WTC11 (cell line): Measurements from ENCODE around the gene PLA2G5. TPM values are rescaled to one million over a fixed set of nuclear protein-coding genes. Genes with fewer than 3 reads are reported as not detected.

Experiments used
- ATAC-seq: fragments of 200-7000 bp; cut with Tn5 transposase; 2 replicates; pipeline ENCODE4 v1.10.0; 2021; ENCODE audit warnings: mild to moderate bottlenecking, moderate library complexity
- CTCF ChIA-PET: fragments of 300-600 bp; sonication (Branson Sonifier 250); formaldehyde crosslinking; loops from one replicate; lab custom pipeline; 2021; ENCODE audit warnings: antibody characterized with exemption; lab: Charles Lee
- POLR2A ChIA-PET: fragments of 350-600 bp; sonication (Branson Sonifier 250); formaldehyde crosslinking; loops from one replicate; lab custom pipeline; 2021; ENCODE audit warnings: antibody characterized with exemption; lab: Charles Lee
- DNase-seq: peaks from one replicate; pipeline ENCODE4 v3.0.0; 2021; ENCODE audit warnings: low spot score
- H3K27ac Mint-ChIP-seq: 2 replicates; pipeline ENCODE4 v1.8.0; 2021; ENCODE audit warnings: mixed read lengths
- H3K27me3 Mint-ChIP-seq: 2 replicates; pipeline ENCODE4 v1.8.0; 2021; ENCODE audit warnings: low read depth, mild to moderate bottlenecking, moderate library complexity, mixed read lengths
- H3K36me3 Mint-ChIP-seq: 2 replicates; pipeline ENCODE4 v1.8.0; 2021; ENCODE audit warnings: mixed read lengths
- H3K4me1 Mint-ChIP-seq: 2 replicates; pipeline ENCODE4 v1.8.0; 2022; ENCODE audit warnings: mixed read lengths
- H3K4me3 Mint-ChIP-seq: 2 replicates; pipeline ENCODE4 v1.8.0; 2021; ENCODE audit warnings: mild to moderate bottlenecking, moderate library complexity, mixed read lengths
- H3K9me3 Mint-ChIP-seq: 2 replicates; pipeline ENCODE4 v1.8.0; 2021; ENCODE audit warnings: mixed read lengths
- ATF1 ChIP-seq: sonication (generic); formaldehyde crosslinking; IDR thresholded peaks from 2 replicates; pipeline ENCODE4 v1.8.1; 2023; ENCODE audit warnings: mild to moderate bottlenecking, moderate library complexity, missing genetic modification reagents
- FOXK1 ChIP-seq: sonication (generic); formaldehyde crosslinking; IDR thresholded peaks from 2 replicates; pipeline ENCODE4 v1.8.0; 2022; ENCODE audit warnings: mild to moderate bottlenecking, moderate library complexity, missing genetic modification reagents
- JAZF1 ChIP-seq: fragments of 250-450 bp; sonication (Bioruptor Pico); IDR thresholded peaks from 2 replicates; pipeline ENCODE4 v1.9.0; 2021; ENCODE audit warnings: moderate library complexity, mild to moderate bottlenecking, inconsistent platforms
- MXD4 ChIP-seq: fragments of 250-450 bp; sonication (Bioruptor Pico); IDR thresholded peaks from 2 replicates; pipeline ENCODE4 v1.8.0; 2021; ENCODE audit warnings: mild to moderate bottlenecking, moderate library complexity, borderline replicate concordance
- NFE2L1 ChIP-seq: sonication (generic); formaldehyde crosslinking; IDR thresholded peaks from 2 replicates; pipeline ENCODE4 v1.8.1; 2023; ENCODE audit warnings: missing genetic modification reagents
- PRRX2 ChIP-seq: fragments of 250-450 bp; sonication (Bioruptor Pico); IDR thresholded peaks from 2 replicates; pipeline ENCODE4 v1.8.0; 2021; ENCODE audit warnings: mild to moderate bottlenecking
- SMAD3 ChIP-seq: sonication (generic); formaldehyde crosslinking; IDR thresholded peaks from 2 replicates; pipeline ENCODE4 v1.8.0; 2022; ENCODE audit warnings: missing genetic modification reagents, mild to moderate bottlenecking, borderline replicate concordance
- total RNA-seq: library from RNA; stranded (reverse); gene quantifications from 3 replicates; pipeline ENCODE4 v1.2.3, GENCODE V29; 2021
- TF ChIP-seq, protein P1 (sequence below): fragments of 250-450 bp; sonication (Bioruptor Pico); IDR thresholded peaks from 2 replicates; pipeline ENCODE4 v1.9.0; 2021; ENCODE audit warnings: mild to moderate bottlenecking, borderline replicate concordance
- TF ChIP-seq, protein P2 (sequence below): fragments of 250-450 bp; sonication (Bioruptor Pico); IDR thresholded peaks from 2 replicates; pipeline ENCODE4 v1.9.0; 2021; ENCODE audit warnings: mild to moderate bottlenecking
- TF ChIP-seq, protein P3 (sequence below): sonication (generic); formaldehyde crosslinking; conservative IDR thresholded peaks from 2 replicates; pipeline ENCODE4 v1.8.1; 2022; ENCODE audit warnings: mild to moderate bottlenecking, missing genetic modification reagents
- TF ChIP-seq, protein P4 (sequence below): fragments of 250-450 bp; sonication (Bioruptor Pico); IDR thresholded peaks from 2 replicates; pipeline ENCODE4 v2.1.2; 2022; ENCODE audit warnings: mild to moderate bottlenecking, moderate library complexity
- TF ChIP-seq, protein P5 (sequence below): sonication (generic); formaldehyde crosslinking; IDR thresholded peaks from 2 replicates; pipeline ENCODE4 v1.8.0; 2022; ENCODE audit warnings: missing genetic modification reagents
- TF ChIP-seq, protein P6 (sequence below): fragments of 250-450 bp; sonication (Bioruptor Pico); IDR thresholded peaks from 2 replicates; pipeline ENCODE4 v1.9.0; 2021; ENCODE audit warnings: moderate library complexity, mild to moderate bottlenecking, inconsistent platforms, borderline replicate concordance
- TF ChIP-seq, protein P7 (sequence below): sonication (generic); formaldehyde crosslinking; IDR thresholded peaks from 2 replicates; pipeline ENCODE4 v1.8.1; 2023; ENCODE audit warnings: mild to moderate bottlenecking, missing genetic modification reagents, moderate library complexity
- TF ChIP-seq, protein P8 (sequence below): sonication (generic); formaldehyde crosslinking; IDR thresholded peaks from 2 replicates; pipeline ENCODE4 v1.8.0; 2023; ENCODE audit warnings: mild to moderate bottlenecking, missing genetic modification reagents

The PLA2G5 gene
- total RNA-seq, 1 experiment from 2014 or later = not detected

DNA sequence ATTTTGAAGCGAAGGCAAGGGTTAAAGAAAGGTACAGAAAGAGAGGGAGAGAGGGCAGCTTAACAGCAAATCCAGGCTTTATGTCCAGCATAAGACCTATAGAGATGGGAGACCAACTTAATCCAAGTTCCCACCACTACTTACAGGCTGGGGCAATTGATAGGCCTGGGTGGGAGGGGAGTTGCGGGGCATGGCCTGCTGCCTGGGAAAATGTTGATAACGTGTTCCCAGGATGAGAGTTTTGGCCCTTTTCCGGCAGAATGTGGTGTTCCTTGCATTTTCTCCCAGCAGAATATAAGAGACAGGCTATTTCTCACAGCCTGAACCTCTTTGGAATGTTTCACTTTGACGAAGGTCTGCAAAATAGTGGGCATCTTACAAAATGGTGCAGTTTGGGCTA is 34.9 kb upstream of the PLA2G5 start (continued):
- TF ChIP-seq, protein P1, sequence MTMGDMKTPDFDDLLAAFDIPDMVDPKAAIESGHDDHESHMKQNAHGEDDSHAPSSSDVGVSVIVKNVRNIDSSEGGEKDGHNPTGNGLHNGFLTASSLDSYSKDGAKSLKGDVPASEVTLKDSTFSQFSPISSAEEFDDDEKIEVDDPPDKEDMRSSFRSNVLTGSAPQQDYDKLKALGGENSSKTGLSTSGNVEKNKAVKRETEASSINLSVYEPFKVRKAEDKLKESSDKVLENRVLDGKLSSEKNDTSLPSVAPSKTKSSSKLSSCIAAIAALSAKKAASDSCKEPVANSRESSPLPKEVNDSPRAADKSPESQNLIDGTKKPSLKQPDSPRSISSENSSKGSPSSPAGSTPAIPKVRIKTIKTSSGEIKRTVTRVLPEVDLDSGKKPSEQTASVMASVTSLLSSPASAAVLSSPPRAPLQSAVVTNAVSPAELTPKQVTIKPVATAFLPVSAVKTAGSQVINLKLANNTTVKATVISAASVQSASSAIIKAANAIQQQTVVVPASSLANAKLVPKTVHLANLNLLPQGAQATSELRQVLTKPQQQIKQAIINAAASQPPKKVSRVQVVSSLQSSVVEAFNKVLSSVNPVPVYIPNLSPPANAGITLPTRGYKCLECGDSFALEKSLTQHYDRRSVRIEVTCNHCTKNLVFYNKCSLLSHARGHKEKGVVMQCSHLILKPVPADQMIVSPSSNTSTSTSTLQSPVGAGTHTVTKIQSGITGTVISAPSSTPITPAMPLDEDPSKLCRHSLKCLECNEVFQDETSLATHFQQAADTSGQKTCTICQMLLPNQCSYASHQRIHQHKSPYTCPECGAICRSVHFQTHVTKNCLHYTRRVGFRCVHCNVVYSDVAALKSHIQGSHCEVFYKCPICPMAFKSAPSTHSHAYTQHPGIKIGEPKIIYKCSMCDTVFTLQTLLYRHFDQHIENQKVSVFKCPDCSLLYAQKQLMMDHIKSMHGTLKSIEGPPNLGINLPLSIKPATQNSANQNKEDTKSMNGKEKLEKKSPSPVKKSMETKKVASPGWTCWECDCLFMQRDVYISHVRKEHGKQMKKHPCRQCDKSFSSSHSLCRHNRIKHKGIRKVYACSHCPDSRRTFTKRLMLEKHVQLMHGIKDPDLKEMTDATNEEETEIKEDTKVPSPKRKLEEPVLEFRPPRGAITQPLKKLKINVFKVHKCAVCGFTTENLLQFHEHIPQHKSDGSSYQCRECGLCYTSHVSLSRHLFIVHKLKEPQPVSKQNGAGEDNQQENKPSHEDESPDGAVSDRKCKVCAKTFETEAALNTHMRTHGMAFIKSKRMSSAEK (CRISPR knock-in tag) = no peak
- TF ChIP-seq, protein P2, sequence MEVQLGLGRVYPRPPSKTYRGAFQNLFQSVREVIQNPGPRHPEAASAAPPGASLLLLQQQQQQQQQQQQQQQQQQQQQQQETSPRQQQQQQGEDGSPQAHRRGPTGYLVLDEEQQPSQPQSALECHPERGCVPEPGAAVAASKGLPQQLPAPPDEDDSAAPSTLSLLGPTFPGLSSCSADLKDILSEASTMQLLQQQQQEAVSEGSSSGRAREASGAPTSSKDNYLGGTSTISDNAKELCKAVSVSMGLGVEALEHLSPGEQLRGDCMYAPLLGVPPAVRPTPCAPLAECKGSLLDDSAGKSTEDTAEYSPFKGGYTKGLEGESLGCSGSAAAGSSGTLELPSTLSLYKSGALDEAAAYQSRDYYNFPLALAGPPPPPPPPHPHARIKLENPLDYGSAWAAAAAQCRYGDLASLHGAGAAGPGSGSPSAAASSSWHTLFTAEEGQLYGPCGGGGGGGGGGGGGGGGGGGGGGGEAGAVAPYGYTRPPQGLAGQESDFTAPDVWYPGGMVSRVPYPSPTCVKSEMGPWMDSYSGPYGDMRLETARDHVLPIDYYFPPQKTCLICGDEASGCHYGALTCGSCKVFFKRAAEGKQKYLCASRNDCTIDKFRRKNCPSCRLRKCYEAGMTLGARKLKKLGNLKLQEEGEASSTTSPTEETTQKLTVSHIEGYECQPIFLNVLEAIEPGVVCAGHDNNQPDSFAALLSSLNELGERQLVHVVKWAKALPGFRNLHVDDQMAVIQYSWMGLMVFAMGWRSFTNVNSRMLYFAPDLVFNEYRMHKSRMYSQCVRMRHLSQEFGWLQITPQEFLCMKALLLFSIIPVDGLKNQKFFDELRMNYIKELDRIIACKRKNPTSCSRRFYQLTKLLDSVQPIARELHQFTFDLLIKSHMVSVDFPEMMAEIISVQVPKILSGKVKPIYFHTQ (CRISPR knock-in tag) = no peak
- TF ChIP-seq JAZF1 (CRISPR knock-in tag) (no peak), NFE2L1 (CRISPR knock-in tag) (no peak), PRRX2 (CRISPR knock-in tag) (no peak)
- TF ChIP-seq, protein P3, sequence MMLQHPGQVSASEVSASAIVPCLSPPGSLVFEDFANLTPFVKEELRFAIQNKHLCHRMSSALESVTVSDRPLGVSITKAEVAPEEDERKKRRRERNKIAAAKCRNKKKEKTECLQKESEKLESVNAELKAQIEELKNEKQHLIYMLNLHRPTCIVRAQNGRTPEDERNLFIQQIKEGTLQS = no peak

DNA sequence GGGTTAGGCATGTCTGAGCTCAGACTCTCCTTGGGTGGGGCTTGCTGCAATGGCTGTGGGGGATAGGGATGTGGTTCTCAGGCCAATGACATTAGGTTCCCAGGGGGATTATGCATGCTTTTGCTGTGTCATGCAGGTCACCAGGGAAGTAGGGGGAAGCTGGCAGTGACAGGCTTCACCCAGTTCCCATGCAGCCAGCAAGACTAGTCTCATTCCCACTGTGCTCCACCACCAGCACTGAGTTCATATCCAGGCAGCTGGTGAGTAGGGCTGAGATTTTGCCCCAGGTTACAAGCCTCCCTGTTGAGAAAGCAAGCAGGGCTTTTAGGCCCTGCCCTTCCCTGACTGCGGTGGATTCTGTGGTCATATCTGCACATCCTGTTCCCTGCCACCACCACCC is 32.1 kb upstream of the PLA2G5 start:
- ChIA-PET POLR2A (no interaction called here), CTCF (interaction anchor here (1.1 kb wide), 1 partner anchor 63 kb away, joined by 4 read pairs; no protein-coding TSS in a partner anchor)
- peak; percentile 10 for DNase-seq
- peaks cover 18% of the 10 kb centered on the region for H3K27me3 Mint-ChIP-seq
- H3K36me3 Mint-ChIP-seq = peaks cover 19% of the 10 kb centered on the region
- H3K27ac Mint-ChIP-seq = no peak overlapping the region
- H3K4me3 Mint-ChIP-seq = no peak overlapping the region
- peaks cover 12% of the 10 kb centered on the region for H3K4me1 Mint-ChIP-seq
- ATAC-seq = peak; percentile 60
- TF ChIP-seq NFE2L1 (CRISPR knock-in tag) = peak; percentile 76; the same call in 1 of the 2 replicates
- TF ChIP-seq, protein P4, sequence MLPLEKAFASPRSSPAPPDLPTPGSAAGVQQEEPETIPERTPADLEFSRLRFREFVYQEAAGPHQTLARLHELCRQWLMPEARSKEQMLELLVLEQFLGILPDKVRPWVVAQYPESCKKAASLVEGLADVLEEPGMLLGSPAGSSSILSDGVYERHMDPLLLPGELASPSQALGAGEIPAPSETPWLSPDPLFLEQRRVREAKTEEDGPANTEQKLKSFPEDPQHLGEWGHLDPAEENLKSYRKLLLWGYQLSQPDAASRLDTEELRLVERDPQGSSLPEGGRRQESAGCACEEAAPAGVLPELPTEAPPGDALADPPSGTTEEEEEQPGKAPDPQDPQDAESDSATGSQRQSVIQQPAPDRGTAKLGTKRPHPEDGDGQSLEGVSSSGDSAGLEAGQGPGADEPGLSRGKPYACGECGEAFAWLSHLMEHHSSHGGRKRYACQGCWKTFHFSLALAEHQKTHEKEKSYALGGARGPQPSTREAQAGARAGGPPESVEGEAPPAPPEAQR (CRISPR knock-in tag) = no peak
- peaks cover 38% of the 10 kb centered on the region for H3K9me3 Mint-ChIP-seq

DNA sequence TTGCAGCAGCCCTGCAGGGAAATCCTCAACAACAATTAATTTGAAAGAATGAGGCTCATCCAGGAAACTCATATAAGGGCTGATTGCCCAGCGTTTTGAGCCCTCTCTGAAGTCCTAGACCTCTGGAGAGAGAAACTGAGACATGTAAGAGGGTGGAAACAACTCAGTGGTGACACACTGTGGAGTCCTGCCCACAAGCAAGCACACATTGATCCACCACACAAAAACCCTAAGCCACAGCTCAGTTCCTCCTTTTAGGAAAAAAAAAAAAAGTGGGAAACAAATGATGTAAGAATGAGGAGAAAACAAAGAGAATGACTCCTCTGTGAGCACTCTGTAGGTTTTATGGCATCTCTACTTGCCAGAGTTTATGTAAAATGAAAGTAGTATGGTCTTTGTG is 22.9 kb upstream of the PLA2G5 start:
- H3K9me3 Mint-ChIP-seq = peaks cover 31% of the 10 kb centered on the region
- ChIA-PET CTCF (no interaction called here), POLR2A (no interaction called here)
- ATAC-seq = no peak
- peaks cover 45% of the 10 kb centered on the region for H3K36me3 Mint-ChIP-seq
- no peak overlapping the region for H3K27ac Mint-ChIP-seq
- no peak for DNase-seq
- peaks cover 2% of the 10 kb centered on the region; the same call in 1 of the 2 replicates for H3K27me3 Mint-ChIP-seq
- H3K4me1 Mint-ChIP-seq = no peaks in the 10 kb centered on the region
- H3K4me3 Mint-ChIP-seq = no peak overlapping the region
- TF ChIP-seq FOXK1 (no peak), MXD4 (CRISPR knock-in tag) (no peak), SMAD3 (CRISPR knock-in tag) (no peak), ATF1 (no peak)
- TF ChIP-seq, protein P5, sequence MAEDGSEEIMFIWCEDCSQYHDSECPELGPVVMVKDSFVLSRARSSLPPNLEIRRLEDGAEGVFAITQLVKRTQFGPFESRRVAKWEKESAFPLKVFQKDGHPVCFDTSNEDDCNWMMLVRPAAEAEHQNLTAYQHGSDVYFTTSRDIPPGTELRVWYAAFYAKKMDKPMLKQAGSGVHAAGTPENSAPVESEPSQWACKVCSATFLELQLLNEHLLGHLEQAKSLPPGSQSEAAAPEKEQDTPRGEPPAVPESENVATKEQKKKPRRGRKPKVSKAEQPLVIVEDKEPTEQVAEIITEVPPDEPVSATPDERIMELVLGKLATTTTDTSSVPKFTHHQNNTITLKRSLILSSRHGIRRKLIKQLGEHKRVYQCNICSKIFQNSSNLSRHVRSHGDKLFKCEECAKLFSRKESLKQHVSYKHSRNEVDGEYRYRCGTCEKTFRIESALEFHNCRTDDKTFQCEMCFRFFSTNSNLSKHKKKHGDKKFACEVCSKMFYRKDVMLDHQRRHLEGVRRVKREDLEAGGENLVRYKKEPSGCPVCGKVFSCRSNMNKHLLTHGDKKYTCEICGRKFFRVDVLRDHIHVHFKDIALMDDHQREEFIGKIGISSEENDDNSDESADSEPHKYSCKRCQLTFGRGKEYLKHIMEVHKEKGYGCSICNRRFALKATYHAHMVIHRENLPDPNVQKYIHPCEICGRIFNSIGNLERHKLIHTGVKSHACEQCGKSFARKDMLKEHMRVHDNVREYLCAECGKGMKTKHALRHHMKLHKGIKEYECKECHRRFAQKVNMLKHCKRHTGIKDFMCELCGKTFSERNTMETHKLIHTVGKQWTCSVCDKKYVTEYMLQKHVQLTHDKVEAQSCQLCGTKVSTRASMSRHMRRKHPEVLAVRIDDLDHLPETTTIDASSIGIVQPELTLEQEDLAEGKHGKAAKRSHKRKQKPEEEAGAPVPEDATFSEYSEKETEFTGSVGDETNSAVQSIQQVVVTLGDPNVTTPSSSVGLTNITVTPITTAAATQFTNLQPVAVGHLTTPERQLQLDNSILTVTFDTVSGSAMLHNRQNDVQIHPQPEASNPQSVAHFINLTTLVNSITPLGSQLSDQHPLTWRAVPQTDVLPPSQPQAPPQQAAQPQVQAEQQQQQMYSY (CRISPR knock-in tag) = no peak
- TF ChIP-seq, protein P6, sequence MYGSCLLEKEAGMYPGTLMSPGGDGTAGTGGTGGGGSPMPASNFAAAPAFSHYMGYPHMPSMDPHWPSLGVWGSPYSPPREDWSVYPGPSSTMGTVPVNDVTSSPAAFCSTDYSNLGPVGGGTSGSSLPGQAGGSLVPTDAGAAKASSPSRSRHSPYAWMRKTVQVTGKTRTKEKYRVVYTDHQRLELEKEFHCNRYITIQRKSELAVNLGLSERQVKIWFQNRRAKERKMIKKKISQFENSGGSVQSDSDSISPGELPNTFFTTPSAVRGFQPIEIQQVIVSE (CRISPR knock-in tag) = no peak
- TF ChIP-seq, protein P7, sequence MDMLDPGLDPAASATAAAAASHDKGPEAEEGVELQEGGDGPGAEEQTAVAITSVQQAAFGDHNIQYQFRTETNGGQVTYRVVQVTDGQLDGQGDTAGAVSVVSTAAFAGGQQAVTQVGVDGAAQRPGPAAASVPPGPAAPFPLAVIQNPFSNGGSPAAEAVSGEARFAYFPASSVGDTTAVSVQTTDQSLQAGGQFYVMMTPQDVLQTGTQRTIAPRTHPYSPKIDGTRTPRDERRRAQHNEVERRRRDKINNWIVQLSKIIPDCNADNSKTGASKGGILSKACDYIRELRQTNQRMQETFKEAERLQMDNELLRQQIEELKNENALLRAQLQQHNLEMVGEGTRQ (CRISPR knock-in tag) = no peak
- TF ChIP-seq, protein P8, sequence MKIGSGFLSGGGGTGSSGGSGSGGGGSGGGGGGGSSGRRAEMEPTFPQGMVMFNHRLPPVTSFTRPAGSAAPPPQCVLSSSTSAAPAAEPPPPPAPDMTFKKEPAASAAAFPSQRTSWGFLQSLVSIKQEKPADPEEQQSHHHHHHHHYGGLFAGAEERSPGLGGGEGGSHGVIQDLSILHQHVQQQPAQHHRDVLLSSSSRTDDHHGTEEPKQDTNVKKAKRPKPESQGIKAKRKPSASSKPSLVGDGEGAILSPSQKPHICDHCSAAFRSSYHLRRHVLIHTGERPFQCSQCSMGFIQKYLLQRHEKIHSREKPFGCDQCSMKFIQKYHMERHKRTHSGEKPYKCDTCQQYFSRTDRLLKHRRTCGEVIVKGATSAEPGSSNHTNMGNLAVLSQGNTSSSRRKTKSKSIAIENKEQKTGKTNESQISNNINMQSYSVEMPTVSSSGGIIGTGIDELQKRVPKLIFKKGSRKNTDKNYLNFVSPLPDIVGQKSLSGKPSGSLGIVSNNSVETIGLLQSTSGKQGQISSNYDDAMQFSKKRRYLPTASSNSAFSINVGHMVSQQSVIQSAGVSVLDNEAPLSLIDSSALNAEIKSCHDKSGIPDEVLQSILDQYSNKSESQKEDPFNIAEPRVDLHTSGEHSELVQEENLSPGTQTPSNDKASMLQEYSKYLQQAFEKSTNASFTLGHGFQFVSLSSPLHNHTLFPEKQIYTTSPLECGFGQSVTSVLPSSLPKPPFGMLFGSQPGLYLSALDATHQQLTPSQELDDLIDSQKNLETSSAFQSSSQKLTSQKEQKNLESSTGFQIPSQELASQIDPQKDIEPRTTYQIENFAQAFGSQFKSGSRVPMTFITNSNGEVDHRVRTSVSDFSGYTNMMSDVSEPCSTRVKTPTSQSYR (CRISPR knock-in tag) = no peak
